IPS-NIHi11 (cell line): Measurements from ENCODE around the gene ZNF222.

ENCODE experiments used
- DNase-seq: peaks from one replicate; pipeline ENCODE4 v3.0.0; 2012; ENCODE audit warnings: mixed read lengths, low spot score

ZNF222 gene

DNA sequence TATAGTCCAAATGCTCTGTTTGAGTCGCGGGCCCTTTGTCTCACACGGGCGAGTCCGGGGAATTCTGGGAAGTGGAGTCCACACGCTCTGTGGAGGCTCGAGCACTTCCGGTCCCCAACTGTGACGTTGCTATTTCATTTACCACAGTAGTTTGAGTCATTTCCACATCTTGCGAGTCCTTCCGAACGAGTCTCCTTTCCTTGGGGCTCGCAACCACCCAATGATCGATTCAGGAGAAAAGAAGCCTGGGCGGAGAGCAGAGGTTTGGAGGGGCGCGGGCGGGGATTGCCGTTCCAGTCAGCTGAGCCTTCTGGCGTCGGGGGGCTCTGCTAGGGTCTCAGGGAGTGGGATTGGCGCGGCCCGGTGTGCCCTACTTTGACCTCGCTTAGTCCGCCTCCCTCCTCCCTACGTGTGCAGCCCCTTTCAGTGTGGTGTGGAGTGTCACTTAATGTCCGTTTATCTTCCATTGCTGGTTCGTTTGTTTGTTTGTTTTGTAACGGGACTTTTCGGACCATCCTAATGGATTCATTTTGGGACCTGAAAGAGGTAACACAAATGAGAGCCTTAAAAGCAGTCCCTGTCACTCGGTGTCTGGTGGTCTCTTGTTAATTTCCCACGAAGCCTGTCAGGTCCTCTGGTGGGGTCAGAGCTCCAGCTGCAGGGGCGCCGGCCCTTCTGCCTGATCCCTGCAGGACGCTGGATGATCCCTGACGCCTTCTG, at the start of gene ZNF222:
Gene ZNF222, plus strand, starts transcription at position 163 of the 720 bp plus-strand sequence. Its CDS starts 58 bp downstream, at position 221.
- peak; percentile 79 for DNase-seq

DNA sequence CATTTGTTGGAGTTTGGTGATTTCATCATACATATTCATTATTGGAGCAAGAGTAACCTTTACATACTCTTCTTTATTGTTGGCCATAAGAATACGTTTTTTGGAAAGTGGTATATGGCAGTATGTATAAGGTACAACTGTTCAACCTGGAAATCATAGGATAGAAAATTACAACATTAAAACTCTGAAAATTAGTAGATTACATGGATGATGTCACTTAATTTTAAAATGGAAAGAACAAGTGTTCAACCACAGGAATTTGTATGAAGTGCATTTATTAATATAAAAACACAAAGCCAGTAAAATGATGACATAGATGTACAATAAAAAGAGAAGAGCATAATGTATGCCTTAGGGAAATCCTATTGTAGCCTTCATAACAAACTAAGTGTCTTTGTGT, 48.4 kb upstream of the ZNF222 start:
- no peak for DNase-seq

DNA sequence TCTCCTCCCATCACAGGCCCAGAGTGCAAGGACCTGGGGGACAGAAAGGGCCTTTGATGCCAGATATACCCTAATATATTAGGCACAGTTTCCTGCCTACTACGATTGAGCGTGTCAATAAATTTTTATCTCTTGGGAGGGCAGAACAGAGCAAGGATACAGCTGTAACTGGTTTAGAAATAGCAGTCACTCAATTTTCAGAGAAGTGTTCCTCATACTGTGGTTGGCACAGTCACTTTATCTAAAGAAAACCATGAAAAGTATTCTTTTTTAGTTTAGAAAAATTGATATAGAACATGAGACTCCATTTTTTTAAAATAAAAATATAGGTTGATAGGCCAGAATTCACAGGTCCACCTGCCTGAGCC, 41.7 kb upstream of the ZNF222 start:
- no peak for DNase-seq

DNA sequence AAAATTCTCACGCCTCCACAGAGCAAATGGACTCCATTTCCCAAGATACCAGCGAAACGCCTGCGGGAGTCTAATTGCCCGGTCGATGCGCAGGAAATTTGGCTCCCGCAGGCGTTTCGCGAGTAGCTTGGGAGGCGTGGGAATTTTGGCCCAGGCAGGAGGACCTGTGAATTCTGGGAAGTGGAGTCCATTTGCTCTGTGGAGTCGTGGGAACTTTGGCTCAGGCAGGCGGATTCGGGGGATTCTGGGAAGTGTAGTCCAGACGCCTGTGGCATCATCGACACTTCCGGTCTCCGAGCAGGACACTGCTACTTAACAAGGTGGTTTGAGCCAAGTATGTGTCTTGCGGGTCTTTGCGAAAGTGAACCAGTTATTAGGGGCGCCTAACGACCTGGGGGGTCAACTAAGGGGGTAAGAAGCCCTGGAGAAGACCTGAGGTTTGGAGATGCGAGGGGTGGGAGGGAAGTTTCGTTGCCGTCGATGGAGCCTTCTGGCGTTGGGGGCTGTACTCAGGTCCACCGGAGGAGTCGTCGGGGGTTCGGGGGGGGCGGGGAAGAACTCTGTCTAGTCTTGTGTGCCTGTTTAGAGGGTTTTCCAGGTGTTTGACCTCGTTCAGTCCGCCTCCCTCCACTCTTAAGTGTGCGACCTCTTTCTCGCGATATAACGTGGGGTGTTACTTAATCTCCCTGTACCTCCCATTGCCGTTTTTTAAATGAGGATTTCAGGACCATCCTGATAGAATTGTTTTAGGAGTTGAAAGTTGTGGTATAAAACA, 41.1 kb upstream of the ZNF222 start, which contains the start of gene ZNF155:
Gene ZNF155, plus strand, starts transcription at position 277 of the 775 bp plus-strand sequence. CDS start 4,356 bp downstream, outside the sequence.
- DNase-seq: peak; percentile 90

DNA sequence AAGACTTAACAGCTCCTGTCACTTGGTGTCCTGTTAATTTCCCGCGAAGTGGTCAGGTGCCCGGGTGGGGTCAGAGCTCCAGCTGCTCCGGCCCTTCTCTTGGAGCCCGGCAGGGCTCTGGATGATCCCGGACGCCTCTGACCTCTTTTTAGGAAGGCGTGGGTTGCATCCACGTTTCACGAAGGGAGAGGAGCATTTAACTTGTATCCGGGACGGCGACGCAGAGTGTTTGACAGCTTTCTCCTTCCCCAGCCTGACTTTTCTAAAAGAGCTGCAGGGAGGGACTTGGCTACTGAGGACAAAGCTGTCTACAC, 40.5 kb upstream of the ZNF222 start:
- DNase-seq: peak; percentile 10

DNA sequence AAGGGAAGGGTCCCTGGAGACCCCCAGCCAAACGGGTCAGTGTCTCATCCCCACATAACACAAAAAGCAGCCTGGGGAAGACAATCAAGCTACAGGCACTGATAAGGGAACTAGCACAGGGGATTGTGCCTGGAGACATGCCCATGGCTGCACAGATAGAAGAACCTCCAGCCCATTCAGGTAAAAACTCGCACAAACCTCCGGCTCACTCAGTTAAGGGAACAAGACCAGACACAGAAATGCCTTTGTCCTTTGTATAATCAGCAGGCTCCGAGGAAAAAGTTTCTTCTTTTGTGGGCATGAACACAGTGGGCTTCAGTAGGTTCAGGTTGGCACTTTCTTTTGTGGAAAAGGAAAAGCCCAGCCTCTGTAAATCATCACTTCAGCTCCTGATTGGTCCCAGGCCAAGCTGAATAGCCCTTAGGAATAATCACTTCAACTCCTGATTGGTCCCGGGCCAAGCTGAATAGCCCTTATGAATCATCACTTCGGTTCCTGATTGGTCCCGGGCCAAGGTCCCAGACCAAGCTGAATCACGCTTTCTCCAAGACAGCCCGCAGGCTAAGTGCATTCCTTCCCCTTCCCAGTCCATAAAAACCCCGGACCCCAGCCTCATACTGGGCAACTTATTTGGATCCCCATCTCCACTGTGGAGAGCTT, 27.4 kb upstream of the ZNF222 start:
- no peak for DNase-seq

DNA sequence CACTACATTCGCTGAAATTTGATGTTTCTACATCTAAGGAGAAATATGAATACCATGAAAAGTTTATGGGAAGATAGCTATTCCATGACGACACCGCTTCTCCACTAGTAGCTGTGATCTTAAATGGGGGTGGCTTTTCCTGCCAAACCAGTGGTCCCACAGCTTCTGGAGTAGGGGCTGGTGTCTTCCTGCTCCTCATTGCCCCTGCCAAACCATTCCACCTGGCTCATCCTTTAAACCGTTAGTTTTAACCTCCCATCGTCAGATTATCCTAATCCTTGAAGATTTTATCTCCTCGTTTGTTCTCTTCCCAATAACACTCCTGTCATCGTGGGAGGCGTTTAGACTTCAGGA, 23.0 kb upstream of the ZNF222 start:
- no peak for DNase-seq

DNA sequence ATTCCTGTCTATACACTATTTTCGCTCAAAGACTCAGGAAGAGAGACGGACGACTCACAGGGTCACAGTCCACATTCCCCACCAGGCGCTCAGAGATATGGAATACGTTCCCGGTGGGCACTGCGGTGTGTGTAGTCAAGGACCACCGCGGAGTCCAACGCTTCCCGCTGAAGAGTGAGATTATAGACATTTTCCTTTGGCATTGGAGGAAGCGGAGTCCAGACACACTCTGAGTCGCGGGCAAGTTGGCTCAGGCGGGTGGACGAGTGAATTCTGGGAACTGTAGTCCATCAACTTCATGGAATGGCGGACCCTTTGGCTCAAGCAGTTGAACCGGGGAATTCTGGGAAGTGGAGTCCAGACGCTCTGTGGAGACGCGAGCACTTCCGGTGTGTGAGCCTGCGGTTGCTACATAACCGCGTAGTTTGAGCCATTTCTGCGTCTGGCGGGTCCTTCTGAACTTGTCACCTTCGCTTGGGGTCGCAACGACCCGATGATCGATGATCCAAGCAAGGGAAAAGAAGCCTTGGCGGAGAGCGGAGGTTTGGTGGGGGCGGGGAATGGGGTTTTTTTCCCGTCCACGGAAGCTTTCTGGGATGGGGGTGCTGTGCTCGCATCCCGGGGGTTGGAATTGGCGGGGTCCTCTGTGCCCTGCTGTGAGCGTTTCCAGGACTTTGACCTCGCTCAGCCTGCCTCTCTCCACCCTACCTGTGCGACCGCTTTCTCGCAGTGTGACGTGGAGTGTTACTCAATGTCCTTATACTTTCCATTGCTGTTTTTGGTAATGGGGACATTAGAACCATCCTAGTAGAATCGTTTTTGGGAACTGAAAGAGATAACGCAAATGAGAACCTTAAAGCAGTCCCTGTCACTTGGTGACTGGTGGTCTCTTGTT, 22.4 kb upstream of the ZNF222 start, which contains the start of gene ZNF230:
Gene ZNF230, plus strand, starts transcription at position 392 of the 895 bp plus-strand sequence. CDS start 4,122 bp downstream, outside the sequence.
- DNase-seq: peak; percentile 91

DNA sequence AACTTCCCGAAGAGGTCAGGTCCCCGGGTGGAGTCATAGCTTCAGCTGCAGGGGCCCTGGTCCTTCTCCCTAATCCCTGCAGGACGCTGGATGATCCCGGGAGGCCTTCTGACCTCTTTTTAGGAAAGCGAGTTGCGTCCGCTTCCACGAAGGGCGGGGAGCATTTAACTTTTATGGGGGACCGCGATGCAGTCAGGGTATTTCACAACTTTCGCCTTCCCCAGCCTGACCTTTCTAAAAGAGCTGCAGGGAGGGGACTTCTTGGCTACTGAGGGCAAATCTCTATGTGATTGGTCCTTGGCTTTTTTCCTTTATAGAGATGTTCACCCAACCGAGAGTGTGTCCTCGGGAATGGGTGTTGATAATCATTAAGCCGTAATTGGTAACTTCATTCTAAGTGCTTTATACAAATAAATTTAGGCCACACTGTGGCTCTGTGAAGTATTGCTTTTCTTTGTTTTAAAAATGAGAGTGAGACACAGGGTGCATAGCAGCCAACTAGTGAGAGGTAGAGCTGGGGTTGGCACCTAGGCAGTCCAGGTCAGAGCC, 21.6 kb upstream of the ZNF222 start:
- peak; percentile 12 for DNase-seq

DNA sequence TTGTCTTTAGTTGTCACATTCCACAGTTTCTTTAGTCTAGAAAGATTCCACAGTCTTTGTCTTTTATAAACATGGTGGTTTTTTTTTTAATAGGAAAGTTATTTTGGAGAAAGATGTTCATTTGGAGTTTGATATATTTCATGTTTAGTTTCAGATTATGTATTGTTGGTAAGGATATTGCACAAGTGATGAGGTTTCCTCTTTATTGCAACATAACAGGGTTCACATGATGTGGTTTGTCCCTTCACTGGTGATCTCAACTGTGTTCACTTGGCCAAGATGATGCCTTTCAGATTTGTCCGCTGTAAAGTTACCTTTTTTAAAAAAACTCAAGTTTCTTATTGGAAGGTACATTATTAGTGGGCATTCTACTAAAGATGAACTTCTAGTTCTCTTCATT, 19.2 kb upstream of the ZNF222 start:
- DNase-seq: no peak

DNA sequence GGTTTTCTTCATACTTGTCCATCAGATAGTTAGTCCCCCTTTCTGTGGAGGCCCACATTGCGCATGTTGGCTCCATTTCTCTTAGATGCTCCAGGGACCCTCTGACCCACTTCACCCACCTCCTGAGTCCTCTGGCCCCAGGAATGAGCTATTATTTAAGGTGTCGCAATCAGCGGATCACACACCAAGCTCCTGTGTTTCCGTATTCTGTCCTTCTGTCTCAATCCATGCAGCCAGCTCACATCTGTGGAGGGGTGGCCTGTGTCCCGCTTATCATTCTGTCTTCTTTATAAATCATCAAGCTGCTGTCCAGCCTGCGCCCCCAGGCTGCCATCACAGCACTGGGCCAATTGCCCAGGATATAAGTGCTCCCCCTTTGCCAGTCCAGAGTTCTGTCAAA, 17.7 kb upstream of the ZNF222 start:
- no peak for DNase-seq

DNA sequence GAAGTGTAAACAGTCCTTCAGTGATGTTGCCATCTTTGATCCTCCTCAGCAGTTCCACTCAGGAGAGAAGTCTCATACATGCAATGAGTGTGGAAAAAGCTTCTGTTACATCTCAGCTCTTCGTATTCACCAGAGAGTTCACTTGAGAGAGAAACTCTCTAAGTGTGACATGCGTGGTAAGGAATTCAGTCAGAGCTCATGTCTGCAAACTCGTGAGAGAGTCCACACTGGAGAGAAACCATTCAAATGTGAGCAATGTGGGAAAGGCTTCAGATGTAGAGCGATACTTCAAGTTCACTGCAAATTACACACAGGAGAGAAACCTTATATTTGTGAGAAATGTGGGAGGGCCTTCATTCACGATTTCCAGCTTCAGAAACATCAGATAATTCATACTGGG, 14.7 kb upstream of the ZNF222 start:
- no peak for DNase-seq

DNA sequence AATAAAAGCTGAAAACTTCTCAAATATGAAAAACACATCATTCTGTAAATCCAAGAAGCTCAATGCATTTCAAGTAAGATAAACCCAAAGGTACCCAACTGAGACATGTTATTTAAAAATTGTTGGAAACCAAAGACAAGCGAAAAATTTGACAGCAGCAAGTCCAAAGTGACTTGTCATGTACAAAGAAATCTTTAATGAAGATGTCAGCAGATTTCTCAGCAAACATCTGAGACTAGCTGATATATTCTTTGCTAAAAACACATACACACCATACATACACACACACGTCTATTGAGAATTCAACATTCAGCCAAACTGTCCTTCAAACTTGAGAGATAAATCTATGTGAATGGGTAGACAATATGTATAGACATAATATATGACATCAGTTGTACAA, 5.7 kb upstream of the ZNF222 start:
- no peak for DNase-seq

DNA sequence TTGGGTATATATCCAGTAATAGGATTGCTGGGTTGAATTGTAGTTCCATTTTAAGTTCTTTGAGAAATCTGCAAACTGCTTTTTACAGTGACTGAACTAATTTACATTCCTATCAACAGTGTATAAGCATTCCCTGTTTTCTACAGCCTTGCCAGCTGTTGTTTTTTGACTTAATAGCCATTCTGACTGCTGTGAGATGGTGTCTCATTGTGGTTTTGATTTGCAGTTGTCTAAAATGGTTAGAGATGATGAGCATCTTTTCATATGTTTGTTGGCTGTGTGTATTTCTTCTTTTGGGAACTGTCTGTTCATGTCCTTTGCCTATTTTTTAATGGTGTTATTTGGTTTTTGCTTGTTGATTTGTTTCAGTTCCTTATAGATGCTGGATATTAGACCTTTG, 4.0 kb upstream of the ZNF222 start:
- no peak for DNase-seq

DNA sequence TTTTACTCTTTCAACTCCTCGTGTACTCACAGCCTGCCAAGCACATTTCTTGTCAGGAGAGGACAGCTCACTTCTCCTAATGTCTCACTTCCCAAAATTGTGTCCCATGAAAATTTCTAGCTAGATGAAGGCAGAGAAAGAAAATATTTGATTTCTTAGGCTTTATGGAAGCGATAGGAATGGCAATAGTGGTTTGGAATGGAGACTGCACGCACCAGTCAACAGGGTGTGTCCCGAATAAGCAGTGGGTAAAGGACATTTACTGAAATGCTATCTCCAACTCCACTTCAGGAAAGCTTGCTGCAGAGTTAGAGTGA, 321 bp upstream of the ZNF222 start:
- no peak for DNase-seq

DNA sequence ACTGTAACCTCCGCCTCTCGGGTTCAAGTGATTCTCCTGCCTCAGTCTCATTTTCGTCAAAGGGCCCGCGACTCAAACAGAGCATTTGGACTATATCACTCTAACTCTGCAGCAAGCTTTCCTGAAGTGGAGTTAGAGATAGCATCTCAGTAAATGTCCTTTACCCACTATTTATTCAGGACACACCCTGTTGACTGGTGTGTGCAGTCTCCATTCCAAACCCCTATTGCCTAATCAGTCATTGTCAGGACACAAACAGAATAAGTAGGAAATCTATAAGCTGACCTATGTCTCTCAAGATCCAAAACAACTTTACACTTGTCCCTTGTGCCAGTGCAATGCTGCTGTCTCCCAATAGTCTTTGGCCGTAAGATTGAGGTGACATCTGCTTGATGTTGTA, 1.4 kb downstream of the ZNF222 start:
- DNase-seq: no peak

DNA sequence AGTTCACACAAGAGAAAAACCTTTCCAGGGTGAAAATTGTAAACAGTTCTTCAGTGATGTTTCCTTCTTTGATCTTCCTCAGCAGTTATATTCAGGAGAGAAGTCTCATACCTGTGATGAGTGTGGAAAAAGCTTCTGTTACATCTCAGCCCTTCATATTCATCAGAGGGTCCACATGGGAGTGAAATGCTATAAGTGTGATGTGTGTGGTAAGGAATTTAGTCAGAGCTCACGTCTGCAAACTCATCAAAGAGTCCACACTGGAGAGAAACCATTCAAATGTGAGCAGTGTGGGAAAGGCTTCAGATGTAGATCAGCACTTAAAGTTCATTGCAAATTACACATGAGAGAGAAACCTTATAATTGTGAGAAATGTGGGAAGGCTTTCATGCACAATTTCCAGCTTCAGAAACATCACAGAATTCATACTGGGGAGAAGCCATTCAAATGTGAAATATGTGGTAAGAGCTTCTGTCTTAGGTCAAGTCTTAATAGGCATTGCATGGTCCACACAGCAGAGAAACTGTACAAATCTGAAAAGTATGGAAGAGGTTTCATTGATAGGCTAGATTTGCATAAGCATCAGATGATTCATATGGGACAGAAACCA, 6.9 kb downstream of the ZNF222 start:
- DNase-seq: no peak

DNA sequence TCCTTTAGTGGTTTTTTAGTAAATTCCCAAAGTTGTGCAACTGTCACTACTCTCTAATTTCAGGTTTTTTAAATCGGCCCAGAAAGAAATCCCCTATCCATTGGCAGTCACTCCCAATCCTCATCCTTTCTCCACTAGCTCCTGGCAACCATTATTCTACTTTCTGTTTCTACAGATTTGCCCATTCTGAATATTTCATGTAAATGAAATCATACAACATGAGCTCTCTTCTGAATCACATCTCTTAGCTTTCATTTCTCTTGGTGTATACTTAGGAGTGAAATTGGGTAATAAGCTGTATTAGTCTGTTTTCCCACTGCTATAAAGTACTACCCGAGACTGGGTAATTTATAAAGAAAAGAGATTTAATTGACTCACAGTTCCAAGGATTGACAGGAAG, 17.0 kb downstream of the ZNF222 start:
- DNase-seq: no peak

DNA sequence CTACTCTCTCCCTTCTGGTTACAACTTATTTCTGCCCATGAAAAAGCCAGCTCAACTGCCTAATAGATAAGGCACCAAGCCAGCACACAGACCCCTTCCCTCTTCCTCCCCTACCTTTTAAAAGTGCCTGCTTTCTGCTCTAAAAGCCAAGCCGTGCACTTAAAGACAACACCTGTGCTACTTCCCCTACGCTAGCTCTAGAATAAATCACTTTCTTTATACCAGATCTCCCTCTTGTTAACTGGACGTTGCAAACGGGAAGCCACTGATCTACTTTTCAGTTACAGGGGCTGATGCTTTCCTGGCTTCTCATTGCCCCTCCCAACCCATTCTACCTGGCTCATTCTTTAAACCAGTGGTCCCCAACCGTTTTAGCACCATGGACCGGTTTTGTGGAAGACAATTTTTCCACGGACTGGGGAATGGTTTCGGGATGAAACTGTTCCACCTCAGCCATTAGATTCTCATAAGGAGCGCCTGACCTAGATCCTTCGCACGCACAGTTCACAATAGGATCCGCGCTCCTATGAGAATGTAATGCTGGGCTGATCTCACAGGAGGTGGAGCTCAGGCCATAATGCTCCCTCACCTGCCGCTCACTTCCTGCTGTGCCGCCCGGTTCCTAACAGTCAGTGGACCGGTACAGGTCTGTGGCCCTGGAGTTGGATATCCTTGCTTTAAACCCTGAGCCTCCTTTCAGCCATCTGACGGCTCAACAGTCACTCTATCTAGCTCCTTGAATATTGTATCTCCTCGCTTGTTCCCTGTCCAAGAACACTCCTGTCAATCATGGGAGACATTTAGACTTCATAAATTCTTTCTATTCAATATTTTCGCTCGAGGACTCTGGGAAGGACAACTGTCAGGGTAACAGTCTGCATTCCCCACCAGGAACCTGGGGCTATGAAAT, 25.8 kb downstream of the ZNF222 start:
- DNase-seq: no peak

DNA sequence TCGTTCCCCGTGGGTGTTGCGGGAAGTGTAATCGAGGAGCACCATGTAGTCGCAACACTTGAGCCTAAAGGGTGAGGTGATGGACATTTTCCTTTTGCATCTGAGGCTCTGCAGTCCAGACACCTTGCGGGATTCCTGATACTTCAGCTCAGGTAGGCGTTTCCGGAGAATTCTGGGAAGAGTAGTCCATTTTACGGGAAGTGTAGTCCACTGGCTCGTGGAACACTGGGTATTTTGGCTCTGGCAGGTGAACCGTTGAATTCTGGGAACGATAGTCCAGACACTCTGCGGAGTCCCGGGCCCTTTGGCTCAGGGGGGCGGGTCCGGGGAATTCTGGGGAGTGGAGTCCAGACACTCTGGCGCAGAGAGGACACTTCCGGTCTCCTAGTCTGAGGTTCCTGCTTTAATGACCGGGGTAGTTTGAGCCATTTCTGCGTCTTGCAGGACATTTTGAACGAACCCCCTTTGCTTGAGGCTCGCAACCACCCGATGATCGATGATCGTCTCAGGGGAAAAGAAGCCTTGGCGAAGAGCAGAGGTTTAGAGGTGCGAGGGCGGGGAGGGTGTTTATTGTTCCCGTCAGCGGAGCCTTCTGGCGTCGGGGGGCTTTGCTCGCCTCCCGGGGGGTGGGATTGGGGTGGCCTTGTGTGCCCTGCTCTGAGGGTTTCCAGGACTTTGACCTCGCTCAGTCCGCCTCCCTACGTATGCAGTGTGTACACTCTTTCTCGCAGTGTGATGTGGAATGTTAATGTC, 26.6 kb downstream of the ZNF222 start, which contains the start of gene ZNF223:
Gene ZNF223, plus strand, starts transcription at position 387 of the 753 bp plus-strand sequence. CDS start 3,141 bp downstream, outside the sequence.
- peak; percentile 98 for DNase-seq
